Hepatic stellate cell (primary cell): ENCODE measurements around the gene OPCML.

Experiments used
- DNase-seq: peaks from one replicate; pipeline ENCODE4 v3.0.0; 2011; ENCODE audit warnings: low spot score

The OPCML gene

GRCh38 chr11:132892876-132893275 is 639.4 kb downstream of the OPCML start:
- DNase-seq = no peak

GRCh38 chr11:132888226-132888625 is 644.1 kb downstream of the OPCML start:
- peak; percentile 8 for DNase-seq

- peak; percentile 42 for DNase-seq
Measured at GRCh38 chr11:132886335-132886734, 646.0 kb downstream of the OPCML start.

GRCh38 chr11:132883241-132883640 is 649.1 kb downstream of the OPCML start:
- DNase-seq = no peak

- DNase-seq = no peak
Measured at GRCh38 chr11:132881622-132882021, 650.7 kb downstream of the OPCML start.

GRCh38 chr11:132878111-132878510 is 654.2 kb downstream of the OPCML start:
- no peak for DNase-seq

- no peak for DNase-seq
Measured at GRCh38 chr11:132876705-132877104, 655.6 kb downstream of the OPCML start.

GRCh38 chr11:132876239-132876638 is 656.1 kb downstream of the OPCML start:
- DNase-seq = no peak

GRCh38 chr11:132874638-132875037 is 657.7 kb downstream of the OPCML start:
- peak; percentile 25 for DNase-seq

- no peak for DNase-seq
Measured at GRCh38 chr11:132873841-132874240, 658.5 kb downstream of the OPCML start.

- DNase-seq = no peak
Measured at GRCh38 chr11:132872211-132872610, 660.1 kb downstream of the OPCML start.

- DNase-seq = no peak
Measured at GRCh38 chr11:132866783-132867545, 665.3 kb downstream of the OPCML start.

GRCh38 chr11:132865623-132866022 is 666.7 kb downstream of the OPCML start:
- no peak for DNase-seq

- DNase-seq = no peak
Measured at GRCh38 chr11:132864811-132865576, 667.3 kb downstream of the OPCML start.

GRCh38 chr11:132862933-132863332 is 669.4 kb downstream of the OPCML start:
- no peak for DNase-seq

GRCh38 chr11:132862137-132862536 is 670.2 kb downstream of the OPCML start:
- DNase-seq = no peak

- DNase-seq = no peak
Measured at GRCh38 chr11:132859306-132859705, 673.0 kb downstream of the OPCML start.

GRCh38 chr11:132858223-132858622 is 674.1 kb downstream of the OPCML start:
- peak; percentile 19 for DNase-seq

- no peak for DNase-seq
Measured at GRCh38 chr11:132856032-132856431, 676.3 kb downstream of the OPCML start.

- no peak for DNase-seq
Measured at GRCh38 chr11:132855516-132855915, 676.8 kb downstream of the OPCML start.

- DNase-seq = no peak
Measured at GRCh38 chr11:132853886-132854285, 678.4 kb downstream of the OPCML start.

- no peak for DNase-seq
Measured at GRCh38 chr11:132852361-132852760, 679.9 kb downstream of the OPCML start.

GRCh38 chr11:132851247-132851646 is 681.1 kb downstream of the OPCML start:
- DNase-seq = no peak
